Spleen (tissue), 11 donors: Measurements from ENCODE around the gene RAI14. TPM values are rescaled to one million over a fixed set of nuclear protein-coding genes. Genes with fewer than 3 reads are reported as not detected.

Experiments
- DNase-seq: peaks from one replicate; pipeline ENCODE4 v3.0.0-alpha.2; 2020
- H3K27ac ChIP-seq, 8 donors: fragments of 200-600 bp; sonication (generic) in 7 of 8; 1 replicate in 4 of 8; 2 replicates in 4 of 8; pipeline versions ENCODE4 v1.5.0 to v1.8.0; 2016 to 2021; ENCODE audit warnings: inconsistent platforms in 4 of 8, mild to moderate bottlenecking in 4 of 8, moderate library complexity in 1 of 8
- H3K27me3 ChIP-seq, 7 donors: fragments of 200-600 bp; sonication (generic) in 6 of 7; replicated peaks in 1 of 7; 1 replicate in 4 of 7; 2 replicates in 3 of 7; pipeline versions ENCODE4 v1.5.0 to v1.8.0; 2016 to 2021; ENCODE audit warnings: inconsistent platforms in 3 of 7, mild to moderate bottlenecking in 1 of 7
- H3K36me3 ChIP-seq, 6 donors: fragments of 200-600 bp; sonication (generic) in 5 of 6; 1 replicate in 4 of 6; 2 replicates in 2 of 6; pipeline versions ENCODE4 v1.5.0 to v1.8.0; 2016 to 2021; ENCODE audit warnings: inconsistent platforms in 2 of 6
- H3K4me1 ChIP-seq, 6 donors: fragments of 200-600 bp; sonication (generic) in 5 of 6; 1 replicate in 3 of 6; 2 replicates in 3 of 6; pipeline versions ENCODE4 v1.5.0 to v1.8.0; 2016 to 2021; ENCODE audit warnings: inconsistent platforms in 3 of 6
- H3K4me3 ChIP-seq, 8 donors: fragments of 200-600 bp; sonication (generic) in 7 of 8; 1 replicate in 4 of 8; 2 replicates in 4 of 8; pipeline versions ENCODE4 v1.5.0 to v1.8.0; 2016 to 2021; ENCODE audit warnings: inconsistent platforms in 4 of 8, mild to moderate bottlenecking in 4 of 8, moderate library complexity in 2 of 8
- H3K9me3 ChIP-seq, 8 donors: fragments of 200-600 bp; sonication (generic) in 7 of 8; 1 replicate in 4 of 8; 2 replicates in 4 of 8; pipeline versions ENCODE4 v1.5.0 to v1.8.0; 2016 to 2021; ENCODE audit warnings: inconsistent platforms in 4 of 8
- POLR2A ChIP-seq, 3 donors: fragments of 450-650 bp; IDR thresholded peaks; one replicate each; pipeline ENCODE4 v1.5.1; 2017; ENCODE audit warnings: antibody characterized with exemption in 3 of 3, mild to moderate bottlenecking in 1 of 3
- POLR2AphosphoS5 ChIP-seq, 3 donors: sonication (generic); formaldehyde crosslinking; IDR thresholded peaks; one replicate each; pipeline ENCODE4 v1.5.1; 2017; ENCODE audit warnings: antibody characterized with exemption in 3 of 3
- WGBS, 5 donors: extraction: QIAGEN DNeasy Blood & Tissue Kit in 3 of 5; methylation state at CpG; one replicate each; pipeline versions ENCODE4 v1.1.5 to v1.1.7; 2013 to 2018; 5-methylcytosine and 5-hydroxymethylcytosine counted together
- intact Hi-C: fragments of 100-400 bp; cut with DNase I; formaldehyde crosslinking; loops from one replicate; pipeline ENCODE4 v1.15.0; 2023; ENCODE audit warnings: low total_unique reads
- polyA plus RNA-seq, 3 donors: library from polyadenylated mRNA; stranded (reverse); fragments of 200-250 nt; gene quantifications; one replicate each; pipeline ENCODE4 v1.2.1, GENCODE V29; 2013
- total RNA-seq, 7 donors: library from RNA; depleted of rRNA in 3 of 7; stranded (reverse); fragments of >200 nt in 3 of 7; fragmentation: NEBNext Ultra II Directional in 4 of 7; extraction: Animal tissue kit (Norgen Biotek cat#: 25700) in 4 of 7; gene quantifications; one replicate each; pipeline versions ENCODE4 v1.1.0 to v1.2.1, GENCODE V29; 2016 to 2021
- TF ChIP-seq, protein P1 (sequence below), 11 experiments: fragments of 200-600 bp in 7 of 11; fragments of 450-650 bp in 4 of 11; sonication (generic) in 4 of 11; IDR thresholded peaks in 8 of 11; conservative IDR thresholded peaks in 3 of 11; 1 replicate in 7 of 11; 2 replicates in 4 of 11; pipeline versions ENCODE4 v1.4.0 to v1.8.0; 2016 to 2021; ENCODE audit warnings: antibody characterized with exemption in 11 of 11, inconsistent platforms in 4 of 11, mild to moderate bottlenecking in 1 of 11
- donor health status: healthy with polysubstance abuse.
- donor health status: DM: no; HTN: no; CAD: no; lungs with moderate emphysema.
- donor health status: DM: no; HTN: no; CAD: no.
- donor health status: Bipolar disorder and iron deficiency.
- donor health status: healthy.
- donor health status: DM: no; HTN: no; CAD: no.
- donor health status: DM: yes; HTN: yes; CAD: no.

RAI14 gene
- total and polyA plus RNA-seq, 10 donors: 14.2 to 217 (median 116) TPM

DNA sequence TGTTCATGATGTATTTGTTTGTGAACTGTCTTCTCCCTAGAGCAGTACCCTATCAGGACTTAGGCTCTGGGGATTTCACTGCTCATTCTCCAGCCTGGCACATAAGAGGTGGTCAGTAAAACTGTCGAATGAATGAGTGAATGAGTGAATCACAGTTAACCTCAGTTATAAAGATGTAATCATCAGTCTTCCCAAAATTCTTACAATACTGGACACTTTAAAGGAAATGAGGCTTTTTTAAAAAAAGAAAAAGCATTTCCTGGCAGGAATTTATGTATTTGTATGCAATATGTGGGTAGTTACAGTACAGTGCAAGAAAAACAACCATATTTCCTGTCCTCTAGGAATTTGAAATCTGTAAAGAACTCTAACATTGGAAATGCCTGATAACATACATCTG lies 59.6 kb downstream of the RAI14 start:
- H3K36me3 ChIP-seq: no peaks in the 10 kb centered on the region
- no peak for DNase-seq
- no peak for TF ChIP-seq POLR2AphosphoS5 (IDR thresholded peaks at IDR 0.05)
- no peak for TF ChIP-seq POLR2A (IDR thresholded peaks at IDR 0.05)
- TF ChIP-seq, protein P1, sequence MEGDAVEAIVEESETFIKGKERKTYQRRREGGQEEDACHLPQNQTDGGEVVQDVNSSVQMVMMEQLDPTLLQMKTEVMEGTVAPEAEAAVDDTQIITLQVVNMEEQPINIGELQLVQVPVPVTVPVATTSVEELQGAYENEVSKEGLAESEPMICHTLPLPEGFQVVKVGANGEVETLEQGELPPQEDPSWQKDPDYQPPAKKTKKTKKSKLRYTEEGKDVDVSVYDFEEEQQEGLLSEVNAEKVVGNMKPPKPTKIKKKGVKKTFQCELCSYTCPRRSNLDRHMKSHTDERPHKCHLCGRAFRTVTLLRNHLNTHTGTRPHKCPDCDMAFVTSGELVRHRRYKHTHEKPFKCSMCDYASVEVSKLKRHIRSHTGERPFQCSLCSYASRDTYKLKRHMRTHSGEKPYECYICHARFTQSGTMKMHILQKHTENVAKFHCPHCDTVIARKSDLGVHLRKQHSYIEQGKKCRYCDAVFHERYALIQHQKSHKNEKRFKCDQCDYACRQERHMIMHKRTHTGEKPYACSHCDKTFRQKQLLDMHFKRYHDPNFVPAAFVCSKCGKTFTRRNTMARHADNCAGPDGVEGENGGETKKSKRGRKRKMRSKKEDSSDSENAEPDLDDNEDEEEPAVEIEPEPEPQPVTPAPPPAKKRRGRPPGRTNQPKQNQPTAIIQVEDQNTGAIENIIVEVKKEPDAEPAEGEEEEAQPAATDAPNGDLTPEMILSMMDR (IDR thresholded peaks at IDR 0.05 in 8 of 11, conservative IDR thresholded peaks at IDR 0.05 in 3 of 11): no peak
- H3K4me3 ChIP-seq: no peak overlapping the region
- 60 to 73% (median 63%) methylated on average over 1 of the region's 1 CpG for WGBS, 5 donors
- intact Hi-C loops: no loop called here
- no peaks in the 10 kb centered on the region for H3K27me3 ChIP-seq
- peaks cover 5 to 50% (median 21%) of the 10 kb centered on the region in 6 donors for H3K4me1 ChIP-seq
- peak overlapping the region in 5 of 8 donors; percentile 0 to 37 (median 23) for H3K27ac ChIP-seq
- H3K9me3 ChIP-seq: no peaks in the 10 kb centered on the region

GRCh38 chr5:34716986-34717385 lies 60.9 kb downstream of the RAI14 start:
- Histone ChIP-seq H3K4me1 (peaks cover 5 to 50% (median 21%) of the 10 kb centered on the region in 6 donors), H3K9me3 (no peaks in the 10 kb centered on the region), H3K27me3 (no peaks in the 10 kb centered on the region), H3K36me3 (no peaks in the 10 kb centered on the region), H3K27ac (peak overlapping the region in 7 of 8 donors; percentile 22 to 70 (median 48)), H3K4me3 (no peak overlapping the region)
- TF ChIP-seq POLR2A (IDR thresholded peaks at IDR 0.05): no peak
- TF ChIP-seq, protein P1 (IDR thresholded peaks at IDR 0.05 in 8 of 11, conservative IDR thresholded peaks at IDR 0.05 in 3 of 11): no peak
- 61 to 92% (median 69%) methylated on average over 2 of the region's 2 CpGs for WGBS, 5 donors
- no peak for DNase-seq
- intact Hi-C loops: no loop called here

- WGBS, 5 donors: 58 to 73% (median 66%) methylated on average over 9 of the region's 9 CpGs
- H3K27ac ChIP-seq: peak overlapping the region in 6 of 8 donors; percentile 37 to 70 (median 50)
Observed at GRCh38 chr5:34717426-34718327, 61.5 kb downstream of the RAI14 start.

More at GRCh38 chr5:34717426-34718327, 61.5 kb downstream of the RAI14 start:
- no peak overlapping the region for H3K4me3 ChIP-seq
- H3K36me3 ChIP-seq: no peaks in the 10 kb centered on the region
- H3K9me3 ChIP-seq: no peaks in the 10 kb centered on the region
- intact Hi-C loops: no loop called here
- H3K27me3 ChIP-seq: no peaks in the 10 kb centered on the region
- H3K4me1 ChIP-seq: peaks cover 5 to 50% (median 21%) of the 10 kb centered on the region in 6 donors
- DNase-seq: no peak
- TF ChIP-seq, protein P1 (IDR thresholded peaks at IDR 0.05 in 8 of 11, conservative IDR thresholded peaks at IDR 0.05 in 3 of 11): no peak
- peak in 1 of 3 donors; percentile 45 for TF ChIP-seq POLR2AphosphoS5 (IDR thresholded peaks at IDR 0.05)
- no peak for TF ChIP-seq POLR2A (IDR thresholded peaks at IDR 0.05)
